Fibroblast of the aortic adventitia (primary cell): ENCODE measurements around the gene ALOX5. TPM values are rescaled to one million over a fixed set of nuclear protein-coding genes. Genes with fewer than 3 reads are reported as not detected.
"Not testable (repeated sequence)": the region's sequence is repeated elsewhere in the genome, so short reads cannot be mapped to it uniquely, and the experiment has no call there.

ENCODE experiments used
- DNase-seq: peaks from one replicate; pipeline ENCODE4 v3.0.0-alpha.2; 2010; ENCODE audit warnings: low read depth
- H3K4me3 ChIP-seq: 2 replicates; pipeline ENCODE4 v1.5.1; 2011; ENCODE audit warnings: low read depth, mild to moderate bottlenecking, control low read depth, low read length, moderate library complexity
- total RNA-seq: library from RNA; depleted of rRNA; stranded (reverse); fragments of >200 nt; gene quantifications from 2 replicates; pipeline ENCODE4 v1.2.3, GENCODE V29; 2012; ENCODE audit warnings: low replicate concordance
- TF ChIP-seq, protein P1 (sequence below): IDR thresholded peaks from 2 replicates; pipeline ENCODE4 v1.5.1; 2011; ENCODE audit warnings: mild to moderate bottlenecking, low read length, control low read depth, inconsistent platforms; ENCODE audit not compliant: insufficient read depth

The ALOX5 gene
- total RNA-seq, 1 donor: not detected

DNA sequence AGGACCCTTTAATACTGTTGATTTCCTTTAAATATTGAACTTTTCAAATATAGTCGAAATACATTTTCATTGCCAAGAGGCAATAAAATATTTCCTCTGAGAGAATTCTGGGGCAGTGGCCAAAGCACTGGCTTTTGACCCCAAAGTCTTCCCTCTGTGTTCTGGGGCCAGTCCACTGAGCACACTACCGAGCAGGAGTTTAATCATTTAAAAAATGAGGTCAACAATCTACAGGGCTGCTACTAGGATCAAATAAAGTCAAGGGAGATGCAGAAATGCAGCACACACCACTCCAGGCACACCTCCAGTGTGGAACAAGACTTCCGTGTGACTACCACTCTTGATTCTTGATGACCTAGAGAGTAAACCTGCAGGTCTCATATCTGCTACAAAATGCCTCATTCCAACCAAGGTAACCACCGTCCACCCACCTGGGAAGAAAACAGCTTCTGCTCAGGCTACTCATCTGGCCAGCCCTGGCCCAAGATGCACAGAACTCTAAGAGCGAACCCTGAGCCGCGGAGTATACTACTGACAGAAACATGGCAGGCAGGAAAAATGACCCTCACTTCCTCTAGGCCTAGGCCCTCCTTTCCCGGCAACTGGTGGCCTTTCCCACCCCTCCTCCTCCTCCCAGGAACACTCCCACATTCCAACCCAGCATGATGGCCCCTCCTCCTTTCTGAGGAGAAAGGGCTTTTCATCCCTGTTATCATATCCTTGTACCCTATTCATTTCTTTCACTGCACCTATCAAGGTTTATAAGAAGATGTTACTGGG lies 97.7 kb downstream of the ALOX5 start:
- TF ChIP-seq, protein P1, sequence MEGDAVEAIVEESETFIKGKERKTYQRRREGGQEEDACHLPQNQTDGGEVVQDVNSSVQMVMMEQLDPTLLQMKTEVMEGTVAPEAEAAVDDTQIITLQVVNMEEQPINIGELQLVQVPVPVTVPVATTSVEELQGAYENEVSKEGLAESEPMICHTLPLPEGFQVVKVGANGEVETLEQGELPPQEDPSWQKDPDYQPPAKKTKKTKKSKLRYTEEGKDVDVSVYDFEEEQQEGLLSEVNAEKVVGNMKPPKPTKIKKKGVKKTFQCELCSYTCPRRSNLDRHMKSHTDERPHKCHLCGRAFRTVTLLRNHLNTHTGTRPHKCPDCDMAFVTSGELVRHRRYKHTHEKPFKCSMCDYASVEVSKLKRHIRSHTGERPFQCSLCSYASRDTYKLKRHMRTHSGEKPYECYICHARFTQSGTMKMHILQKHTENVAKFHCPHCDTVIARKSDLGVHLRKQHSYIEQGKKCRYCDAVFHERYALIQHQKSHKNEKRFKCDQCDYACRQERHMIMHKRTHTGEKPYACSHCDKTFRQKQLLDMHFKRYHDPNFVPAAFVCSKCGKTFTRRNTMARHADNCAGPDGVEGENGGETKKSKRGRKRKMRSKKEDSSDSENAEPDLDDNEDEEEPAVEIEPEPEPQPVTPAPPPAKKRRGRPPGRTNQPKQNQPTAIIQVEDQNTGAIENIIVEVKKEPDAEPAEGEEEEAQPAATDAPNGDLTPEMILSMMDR: no peak
- no peak for DNase-seq
- H3K4me3 ChIP-seq: no peak overlapping the region

DNA sequence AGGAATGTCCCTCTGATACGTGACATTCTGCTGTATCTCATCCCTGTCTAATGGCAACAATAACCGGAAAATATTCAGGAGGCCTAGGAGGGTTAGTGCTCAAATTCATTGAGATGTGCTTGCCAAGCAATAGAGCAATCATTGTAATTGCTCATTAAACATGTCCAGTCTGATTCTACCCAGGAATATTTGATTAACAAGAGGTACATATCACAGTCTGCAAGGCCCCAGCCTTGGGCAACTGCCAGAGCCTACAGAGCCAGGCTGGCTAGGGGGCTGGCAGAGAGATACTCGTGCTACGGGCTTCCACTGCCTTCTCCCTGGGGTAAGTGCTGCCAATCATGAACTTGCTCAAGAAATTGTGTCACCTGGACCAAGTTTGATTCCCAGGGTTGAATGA lies 99.1 kb downstream of the ALOX5 start:
- H3K4me3 ChIP-seq: no peak overlapping the region
- TF ChIP-seq, protein P1: no peak

DNA sequence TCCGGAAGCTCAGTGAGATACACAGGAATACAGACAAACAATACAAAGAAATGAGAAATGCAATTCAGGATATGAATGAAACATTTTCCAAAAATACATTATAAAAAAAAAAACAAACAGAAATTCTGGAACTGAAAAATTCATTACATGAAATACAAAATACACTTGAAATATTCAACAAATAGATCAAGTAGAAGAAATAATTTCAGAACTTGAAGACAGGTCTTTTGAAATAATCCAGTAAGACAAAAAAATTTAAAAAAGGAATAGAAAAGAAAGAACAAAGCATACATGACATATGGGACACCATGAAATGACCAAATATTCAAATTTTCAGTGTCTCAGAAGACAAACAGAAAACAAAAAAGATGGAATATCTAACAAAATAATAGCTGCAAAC lies 102.5 kb downstream of the ALOX5 start:
- no peak overlapping the region for H3K4me3 ChIP-seq
- DNase-seq: no peak
- TF ChIP-seq, protein P1: no peak

More for the DNA sequence above, 99.1 kb downstream of the ALOX5 start:
- no peak for DNase-seq

DNA sequence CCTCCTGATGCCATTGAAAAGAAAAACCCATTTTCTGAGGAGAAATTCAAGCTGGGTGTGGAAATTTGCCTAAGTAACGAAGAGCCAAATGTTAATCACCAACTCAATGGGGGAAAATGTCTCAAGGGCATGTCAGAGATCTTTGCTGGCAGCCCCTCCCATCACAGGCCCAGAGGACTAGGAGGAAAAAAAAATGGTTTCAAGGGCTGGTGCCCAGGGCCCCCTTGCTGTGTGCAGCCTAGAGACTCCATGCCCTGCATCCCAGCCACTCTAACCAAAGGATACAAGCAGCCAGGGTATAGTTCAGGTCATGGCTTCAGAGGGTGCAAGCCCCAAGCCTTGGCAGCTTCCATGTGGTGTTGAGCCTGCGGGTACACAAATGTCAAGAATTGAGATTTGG lies 106.3 kb downstream of the ALOX5 start:
- H3K4me3 ChIP-seq: no peak overlapping the region
- DNase-seq: no peak
- TF ChIP-seq, protein P1: no peak

DNA sequence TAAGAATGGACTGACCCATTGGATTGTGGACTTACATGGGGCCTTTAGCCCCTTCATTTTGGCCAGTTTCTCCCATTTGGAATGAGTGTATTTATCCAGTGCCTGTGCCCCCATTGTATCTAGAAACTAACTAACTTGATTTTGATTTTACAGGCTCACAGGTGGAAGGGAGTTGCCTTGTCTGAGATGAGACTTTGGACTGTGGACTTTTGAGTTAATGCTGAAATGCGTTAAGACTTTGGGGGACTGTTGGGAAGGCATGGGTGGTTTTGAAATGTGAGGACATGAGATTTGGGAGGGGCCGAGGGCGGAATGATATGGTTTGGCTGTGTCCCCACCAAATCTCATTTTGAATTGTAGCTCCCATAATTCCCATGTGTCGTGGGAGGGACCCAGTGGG lies 107.1 kb downstream of the ALOX5 start:
- H3K4me3 ChIP-seq, DNase-seq: not testable (repeated sequence)

DNA sequence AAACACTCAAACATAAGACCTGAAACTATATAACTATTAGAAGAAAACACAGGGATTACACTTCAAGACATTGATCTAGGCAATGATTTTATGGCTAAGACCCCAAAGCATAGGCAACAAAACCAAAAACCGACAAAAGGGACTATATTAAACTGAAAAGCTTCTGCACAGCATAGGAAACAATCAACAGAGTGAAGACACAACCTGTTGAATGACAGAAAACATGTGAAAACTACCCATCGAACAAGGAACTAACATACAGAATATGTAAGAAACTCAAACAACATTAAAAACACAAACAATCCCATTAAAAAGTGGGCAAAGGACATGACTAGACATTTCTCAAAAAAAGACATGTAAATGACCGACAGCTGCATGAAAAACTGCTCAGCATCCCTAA lies 109.0 kb downstream of the ALOX5 start:
- TF ChIP-seq, protein P1: no peak
- no peak overlapping the region for H3K4me3 ChIP-seq
- no peak for DNase-seq

DNA sequence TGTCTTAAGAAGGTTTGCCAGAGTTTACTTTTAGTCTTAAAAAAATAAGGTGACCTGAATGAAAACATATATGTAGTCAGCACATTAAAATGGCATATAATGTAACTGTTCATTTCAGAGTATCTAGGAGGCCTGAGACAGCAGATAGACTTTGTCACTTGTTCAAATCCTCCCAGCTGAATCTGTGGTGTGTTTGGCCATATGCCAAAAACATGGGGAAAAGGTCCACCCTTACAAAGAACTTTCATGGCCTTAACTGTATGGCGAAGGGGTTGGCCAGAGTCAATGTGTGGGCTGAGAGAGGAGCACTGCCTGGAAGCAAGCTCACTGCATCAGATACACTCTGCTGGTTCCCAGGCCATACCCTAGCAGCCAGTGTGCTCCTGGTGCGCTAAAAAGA lies 113.7 kb downstream of the ALOX5 start:
- TF ChIP-seq, protein P1: no peak
- DNase-seq: no peak
- H3K4me3 ChIP-seq: no peak overlapping the region
